NOMO-1 treated with dmso at 0.1 percent for 144 hours (cell line): ENCODE measurements around the gene S100A5.
A peak's percentile ranks its signal among the peaks of the same experiment; 100 is the strongest.

ENCODE experiments used
- DNase-seq: peaks from one replicate; lab custom pipeline; 2025; ENCODE audit not compliant: unreplicated experiment; lab: John Stamatoyannopoulos, UW

S100A5 gene

GRCh38 chr1:153548722-153549688, 8.3 kb upstream of the S100A5 start, which contains the start of gene S100A3:
Gene S100A3 (minus strand): TSS chr1:153549258. CDS start chr1:153548485, 773 bp downstream.
- DNase-seq = no peak

DNA sequence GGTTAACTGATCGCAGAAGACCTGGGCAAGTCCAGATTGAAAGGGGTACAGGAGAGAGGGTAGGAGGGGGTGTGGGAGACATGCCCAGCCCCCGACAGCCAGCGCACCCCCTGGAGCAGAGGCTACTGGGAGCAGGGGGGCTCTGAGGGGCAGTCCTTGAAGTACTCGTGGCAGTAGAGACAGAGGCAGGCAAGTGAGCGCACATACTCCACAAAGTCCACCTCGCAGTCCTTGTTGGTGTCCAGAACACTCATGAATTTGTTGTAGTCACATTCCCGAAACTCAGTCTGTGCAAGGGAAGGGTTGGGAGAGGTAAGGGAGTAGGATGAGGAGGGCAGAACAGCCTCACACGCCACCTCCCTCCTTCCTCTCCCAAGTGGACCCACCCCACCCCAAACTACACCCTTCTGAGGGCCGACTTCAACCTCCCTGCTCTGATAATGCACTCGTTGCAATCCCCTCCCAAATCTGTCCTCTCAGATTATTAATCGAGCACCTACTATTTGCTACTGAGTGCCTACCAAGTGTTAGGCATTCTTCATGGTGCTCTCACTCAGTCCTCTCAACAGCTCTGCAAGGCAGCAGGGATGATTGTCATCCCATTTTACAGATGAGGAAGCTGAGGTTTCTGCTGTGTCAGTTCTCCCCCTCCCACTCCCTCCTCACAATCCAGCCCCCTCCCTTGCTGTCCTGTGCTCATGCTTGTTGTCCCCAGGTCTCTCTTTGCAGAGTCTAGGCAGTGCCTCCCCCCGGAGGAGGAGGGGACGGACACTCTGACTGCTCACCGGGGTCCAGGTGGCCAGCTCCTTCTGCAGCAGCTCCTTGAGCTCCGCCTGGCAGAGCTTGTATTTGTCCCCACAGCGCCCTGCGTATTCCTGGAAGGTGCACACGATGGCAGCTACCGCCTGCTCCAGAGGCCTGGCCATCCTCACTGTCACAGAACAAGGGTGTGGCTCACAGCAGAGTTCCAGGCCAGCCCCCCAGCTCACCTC, 7.1 kb upstream of the S100A5 start:
- no peak for DNase-seq

DNA sequence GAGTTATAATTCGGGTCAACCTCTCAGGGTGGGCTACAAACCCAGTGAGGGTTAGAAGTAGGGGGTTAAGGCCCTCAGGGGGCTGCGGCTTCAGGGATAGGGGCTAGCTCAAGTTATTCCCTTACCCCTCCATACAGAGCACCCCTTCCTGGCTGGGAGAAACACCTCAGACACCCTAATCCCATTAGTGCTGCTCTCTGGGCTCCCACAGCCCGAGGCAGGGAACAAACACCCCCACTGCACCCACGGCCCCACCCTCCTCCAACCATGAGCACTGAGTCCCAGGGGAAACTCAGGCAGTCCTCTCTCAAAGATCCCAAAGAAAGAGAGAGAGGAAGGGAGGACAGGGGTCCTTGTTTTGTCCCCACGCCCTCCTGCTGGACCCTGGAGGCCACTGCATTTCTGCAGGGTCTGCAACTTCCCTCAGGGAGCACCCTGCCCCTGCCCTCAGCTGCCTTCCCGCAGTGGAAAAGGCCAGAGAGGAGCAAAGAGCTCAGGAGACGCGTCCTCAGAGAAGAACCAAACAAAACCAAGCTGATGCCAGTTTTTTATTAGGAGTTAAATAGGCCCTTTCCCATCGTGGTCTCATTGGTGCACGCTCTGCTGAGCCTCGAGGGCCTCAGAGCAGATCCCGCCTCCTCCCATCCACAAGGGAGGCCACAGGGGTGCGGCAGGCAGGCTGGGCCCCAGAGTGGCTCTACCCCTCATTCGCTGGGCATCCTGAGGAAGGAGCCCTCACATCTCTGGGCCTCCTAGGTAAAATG, 6.2 kb upstream of the S100A5 start:
- no peak for DNase-seq

DNA sequence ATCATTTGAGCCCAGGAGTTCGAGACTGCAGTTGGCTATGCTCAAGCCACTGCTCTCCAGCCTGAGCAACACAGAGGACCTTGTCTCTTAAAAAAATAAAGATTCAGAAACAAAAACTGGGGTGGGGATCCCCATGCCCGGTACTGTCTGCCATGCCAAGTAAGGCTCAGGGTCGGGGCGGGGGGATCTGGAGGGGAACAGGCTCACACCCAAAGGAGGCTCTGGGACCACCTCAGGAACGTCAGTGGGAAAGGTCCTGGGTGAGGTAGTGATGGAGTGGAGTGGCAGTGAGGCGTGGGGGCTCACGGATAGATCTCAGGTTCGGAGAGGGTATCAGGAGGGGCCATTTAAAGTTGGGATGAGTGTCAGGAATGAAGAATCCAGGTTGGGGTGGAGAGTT, 5.6 kb upstream of the S100A5 start:
- DNase-seq = no peak

GRCh38 chr1:153545067-153546055, 4.6 kb upstream of the S100A5 start, which contains the start of gene S100A4:
Gene S100A4 (minus strand): TSS chr1:153545806. CDS start chr1:153544794, 1,012 bp downstream.
- peak; percentile 94 for DNase-seq

DNA sequence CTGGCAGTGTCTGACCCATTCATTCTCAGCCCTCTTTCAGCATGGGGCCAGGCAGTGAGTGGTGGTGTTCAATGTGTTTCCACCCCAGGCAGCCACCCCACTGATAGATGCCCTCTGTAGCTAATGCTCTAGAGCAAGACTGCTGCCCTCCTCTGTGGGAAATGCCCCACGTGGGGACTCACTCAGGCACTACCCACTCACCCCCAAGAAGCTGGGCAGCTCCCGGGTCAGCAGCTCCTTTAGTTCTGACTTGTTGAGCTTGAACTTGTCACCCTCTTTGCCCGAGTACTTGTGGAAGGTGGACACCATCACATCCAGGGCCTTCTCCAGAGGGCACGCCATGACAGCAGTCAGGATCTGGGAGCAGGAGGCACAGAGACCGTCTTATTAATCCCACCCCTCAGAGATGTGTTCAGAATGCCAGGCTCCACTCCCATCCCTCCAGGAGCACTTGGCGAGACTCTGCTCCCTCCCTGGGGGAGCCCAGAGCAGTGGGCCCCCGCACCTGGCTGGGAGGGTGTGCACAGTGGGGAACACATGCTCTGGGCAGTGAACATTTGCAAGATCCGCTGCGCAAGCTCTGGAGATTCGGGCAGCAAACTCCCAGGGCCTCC, 3.8 kb upstream of the S100A5 start:
- no peak for DNase-seq

- no peak for DNase-seq
Measured at GRCh38 chr1:153543736-153544135, 3.0 kb upstream of the S100A5 start.

- DNase-seq = no peak
Measured at GRCh38 chr1:153542956-153543711, 2.4 kb upstream of the S100A5 start.

- no peak for DNase-seq
Measured at GRCh38 chr1:153541641-153542590, 1.2 kb upstream of the S100A5 start.

GRCh38 chr1:153539395-153540093, 1.2 kb downstream of the S100A5 start:
- DNase-seq = no peak

DNA sequence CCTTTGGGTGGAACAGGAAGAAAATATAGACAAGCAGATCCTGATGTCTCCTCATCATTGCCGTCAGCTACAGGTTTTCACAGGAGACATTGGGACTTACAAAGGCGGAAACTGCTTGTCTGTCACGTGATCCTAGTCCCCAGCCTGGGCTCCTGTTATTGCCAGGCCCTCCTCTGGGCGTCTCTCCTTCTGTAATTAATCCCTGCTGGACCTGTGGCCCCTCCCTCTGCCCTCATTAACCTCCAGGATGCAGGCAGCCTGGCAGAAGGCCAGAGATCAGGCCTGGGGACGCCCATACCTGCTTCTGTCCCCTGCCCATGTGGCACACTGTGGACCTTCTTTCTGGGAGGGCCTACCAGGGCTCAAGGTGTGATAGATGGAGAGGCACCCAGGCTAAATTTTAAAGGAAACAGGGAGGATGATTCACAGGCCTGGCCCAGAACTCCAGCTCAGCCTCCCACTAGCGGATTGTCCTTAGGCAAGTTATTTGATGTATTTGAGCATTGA, 2.4 kb downstream of the S100A5 start:
- no peak for DNase-seq

DNA sequence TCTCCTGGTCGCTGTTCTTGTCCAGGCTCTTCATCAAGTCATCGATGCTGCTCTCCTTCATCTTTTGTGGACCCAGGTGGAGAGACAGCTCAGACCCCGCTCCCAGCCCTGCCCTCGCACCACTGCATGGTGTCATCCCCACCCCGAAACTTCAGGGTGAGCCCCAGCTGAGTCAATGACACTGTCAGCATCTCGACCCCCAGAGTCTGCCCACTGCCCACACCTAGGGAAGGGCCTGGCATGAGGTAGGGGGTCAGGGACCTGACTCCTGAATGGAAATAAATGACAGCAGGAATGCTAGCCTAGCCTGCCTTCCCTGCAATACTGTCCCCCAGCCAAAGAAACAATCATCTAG, 3.4 kb downstream of the S100A5 start:
- DNase-seq = no peak

GRCh38 chr1:153536671-153537375, 3.9 kb downstream of the S100A5 start:
- no peak for DNase-seq

GRCh38 chr1:153536012-153536670, 4.6 kb downstream of the S100A5 start:
- DNase-seq = peak; percentile 69
